Measurements from ENCODE around the gene CCDC127.

Gene CCDC127

GRCh38 chr5:188488-189481 is 29.2 kb downstream of the CCDC127 start:
- Mint-ChIP-seq H3K9me3 (no peaks in the 10 kb centered on the region), H3K36me3 (ENCODE audit: low read depth) (no peaks in the 10 kb centered on the region), H3K27me3 (ENCODE audit: low read depth) (peaks cover 3% of the 10 kb centered on the region), H3K4me3 (peak overlapping the region in 2 of 3 experiments; percentile 25 to 44), H3K27ac (peak overlapping the region; percentile 5 to 59 (median 56)), H3K4me1 (peaks cover 35% of the 10 kb centered on the region)
- TF ChIP-seq, protein P1, sequence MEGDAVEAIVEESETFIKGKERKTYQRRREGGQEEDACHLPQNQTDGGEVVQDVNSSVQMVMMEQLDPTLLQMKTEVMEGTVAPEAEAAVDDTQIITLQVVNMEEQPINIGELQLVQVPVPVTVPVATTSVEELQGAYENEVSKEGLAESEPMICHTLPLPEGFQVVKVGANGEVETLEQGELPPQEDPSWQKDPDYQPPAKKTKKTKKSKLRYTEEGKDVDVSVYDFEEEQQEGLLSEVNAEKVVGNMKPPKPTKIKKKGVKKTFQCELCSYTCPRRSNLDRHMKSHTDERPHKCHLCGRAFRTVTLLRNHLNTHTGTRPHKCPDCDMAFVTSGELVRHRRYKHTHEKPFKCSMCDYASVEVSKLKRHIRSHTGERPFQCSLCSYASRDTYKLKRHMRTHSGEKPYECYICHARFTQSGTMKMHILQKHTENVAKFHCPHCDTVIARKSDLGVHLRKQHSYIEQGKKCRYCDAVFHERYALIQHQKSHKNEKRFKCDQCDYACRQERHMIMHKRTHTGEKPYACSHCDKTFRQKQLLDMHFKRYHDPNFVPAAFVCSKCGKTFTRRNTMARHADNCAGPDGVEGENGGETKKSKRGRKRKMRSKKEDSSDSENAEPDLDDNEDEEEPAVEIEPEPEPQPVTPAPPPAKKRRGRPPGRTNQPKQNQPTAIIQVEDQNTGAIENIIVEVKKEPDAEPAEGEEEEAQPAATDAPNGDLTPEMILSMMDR (IDR thresholded peaks at IDR 0.05; ENCODE audit: unreplicated experiment in 3 of 3) = peak; percentile 93 to 97 (median 94)

- H3K27ac Mint-ChIP-seq = no peak overlapping the region
These were observed 30.1 kb downstream of the CCDC127 start for GRCh38 chr5:187617-188451.

DNA sequence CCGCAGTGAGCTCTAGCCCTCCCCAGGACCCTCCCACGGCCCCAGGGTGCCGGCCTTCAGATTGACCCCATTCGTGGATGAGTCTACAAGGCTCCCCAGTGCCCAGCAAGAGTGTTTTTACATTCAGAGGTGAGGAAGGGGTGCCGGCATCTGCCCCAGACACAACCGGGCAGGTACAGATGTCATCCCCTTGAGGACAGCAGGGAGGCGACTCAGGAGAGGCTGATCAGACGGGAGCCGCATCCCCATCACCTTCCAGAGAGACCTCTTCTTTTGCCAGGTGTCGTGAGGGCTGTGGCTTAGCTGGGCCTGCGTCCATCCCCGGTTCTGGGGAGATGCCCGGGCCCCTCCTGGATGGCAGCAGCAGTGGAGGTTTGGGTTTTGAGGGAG is 30.9 kb downstream of the CCDC127 start:
- Mint-ChIP-seq H3K4me3 (no peak overlapping the region), H3K4me1 (peaks cover 33% of the 10 kb centered on the region)

More at GRCh38 chr5:187617-188451, 30.1 kb downstream of the CCDC127 start:
- Mint-ChIP-seq H3K4me3 (no peak overlapping the region), H3K4me1 (peaks cover 38% of the 10 kb centered on the region), H3K27me3 (ENCODE audit: low read depth) (peaks cover 3% of the 10 kb centered on the region), H3K36me3 (ENCODE audit: low read depth) (no peaks in the 10 kb centered on the region), H3K9me3 (no peaks in the 10 kb centered on the region)
- TF ChIP-seq, protein P1 (IDR thresholded peaks at IDR 0.05; ENCODE audit: unreplicated experiment in 3 of 3) = no peak

GRCh38 chr5:186091-187041 is 31.6 kb downstream of the CCDC127 start:
- Mint-ChIP-seq H3K9me3 (no peaks in the 10 kb centered on the region), H3K27me3 (ENCODE audit: low read depth) (peaks cover 3% of the 10 kb centered on the region), H3K36me3 (ENCODE audit: low read depth) (peaks cover 7% of the 10 kb centered on the region), H3K4me3 (no peak overlapping the region), H3K27ac (no peak overlapping the region), H3K4me1 (peaks cover 33% of the 10 kb centered on the region)
- TF ChIP-seq, protein P1 (IDR thresholded peaks at IDR 0.05; ENCODE audit: unreplicated experiment in 3 of 3) = no peak

More for the DNA sequence above, 30.9 kb downstream of the CCDC127 start:
- peaks cover 6% of the 10 kb centered on the region for H3K36me3 Mint-ChIP-seq (ENCODE audit: low read depth)
- H3K27me3 Mint-ChIP-seq (ENCODE audit: low read depth) = peaks cover 3% of the 10 kb centered on the region
- no peak overlapping the region for H3K27ac Mint-ChIP-seq
- TF ChIP-seq, protein P1 (IDR thresholded peaks at IDR 0.05; ENCODE audit: unreplicated experiment in 3 of 3) = no peak
- H3K9me3 Mint-ChIP-seq = no peaks in the 10 kb centered on the region
